Activated CD8-positive, alpha-beta T cell treated with anti-CD3 and anti-CD28 coated beads, Interleukin-2, amount 10 ng/mL, durations not matched to agents 7 days and 5 days (primary cell): ENCODE measurements around the gene LRRC37A2. TPM values are rescaled to one million over a fixed set of nuclear protein-coding genes. Genes with fewer than 3 reads are reported as not detected.

Experiments used
- total RNA-seq, 2 experiments: library from RNA; stranded (reverse); gene quantifications; one replicate each; pipeline ENCODE4 v1.2.3, GENCODE V29; 2021

The LRRC37A2 gene
- total RNA-seq, 2 experiments from 2014 or later: 14.2 to 16.3 TPM

Other genes with a start within 250 kb of the LRRC37A2 start
- 1 to 10 TPM; 2.7 to 2.8 TPM for gene LRRC37A, start 217.3 kb upstream of the LRRC37A2 start, total RNA-seq
- 10 to 100 TPM; 39.5 to 46.8 TPM for gene ARL17B, start 150.7 kb upstream of the LRRC37A2 start, total RNA-seq
- gene ARL17A, start 67.2 kb downstream of the LRRC37A2 start, total RNA-seq: 10 to 100 TPM; 30.3 to 31.2 TPM
- gene NSF, start 78.2 kb downstream of the LRRC37A2 start, total RNA-seq: 10 to 100 TPM; 52.5 to 62.8 TPM